ENCODE data around the gene ADGRG6.
"Not testable (repeated sequence)": the region's sequence is repeated elsewhere in the genome, so short reads cannot be mapped to it uniquely, and the experiment has no call there.

The ADGRG6 gene

GRCh38 chr6:142339968-142340658 lies 38.3 kb downstream of the ADGRG6 start:
- Histone ChIP-seq H3K4me1 (ENCODE audit: control insufficient read depth, insufficient read depth, low read length) (no peaks in the 10 kb centered on the region), H3K9ac (ENCODE audit: low read length) (no peak overlapping the region), H3K4me3 (ENCODE audit: low read length) (no peak overlapping the region), H3K36me3 (ENCODE audit: control insufficient read depth, insufficient read depth, low read length) (no peaks in the 10 kb centered on the region), H3K27me3 (ENCODE audit: control insufficient read depth, insufficient read depth, low read length) (no peaks in the 10 kb centered on the region), H3K9me3 (ENCODE audit: control insufficient read depth, low read length) (no peaks in the 10 kb centered on the region)

DNA sequence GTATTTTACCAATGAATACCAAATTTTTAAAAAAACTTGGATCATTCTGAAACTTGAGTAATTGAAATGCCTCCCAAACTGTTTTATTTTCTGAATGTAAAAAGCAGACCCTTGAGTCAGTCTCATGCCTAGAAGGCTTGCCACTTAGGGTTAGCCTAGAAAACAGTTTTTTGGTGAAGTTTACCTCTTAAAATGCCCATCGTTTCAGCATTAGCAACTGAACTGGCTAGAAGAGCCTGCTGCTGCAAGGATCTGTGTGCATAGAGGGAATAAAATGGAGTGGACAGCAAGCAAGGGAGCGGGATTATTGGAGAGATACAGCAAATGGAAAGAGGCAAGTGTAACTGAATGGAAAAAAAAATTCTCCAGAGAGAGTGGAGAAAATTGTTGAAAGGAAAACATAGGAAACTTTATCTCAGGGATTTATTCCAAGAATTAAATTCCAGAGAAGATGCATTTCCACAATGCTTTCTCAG lies 40.1 kb downstream of the ADGRG6 start:
- Histone ChIP-seq H3K36me3 (ENCODE audit: control insufficient read depth, insufficient read depth, low read length) (no peaks in the 10 kb centered on the region), H3K9ac (ENCODE audit: low read length) (no peak overlapping the region), H3K9me3 (ENCODE audit: control insufficient read depth, low read length) (no peaks in the 10 kb centered on the region), H3K27me3 (ENCODE audit: control insufficient read depth, insufficient read depth, low read length) (no peaks in the 10 kb centered on the region), H3K4me3 (ENCODE audit: low read length) (no peak overlapping the region), H3K4me1 (ENCODE audit: control insufficient read depth, insufficient read depth, low read length) (no peaks in the 10 kb centered on the region)

- H3K4me3 ChIP-seq (ENCODE audit: low read length), result no peak overlapping the region
Observed at GRCh38 chr6:142342986-142343385, 41.2 kb downstream of the ADGRG6 start.

DNA sequence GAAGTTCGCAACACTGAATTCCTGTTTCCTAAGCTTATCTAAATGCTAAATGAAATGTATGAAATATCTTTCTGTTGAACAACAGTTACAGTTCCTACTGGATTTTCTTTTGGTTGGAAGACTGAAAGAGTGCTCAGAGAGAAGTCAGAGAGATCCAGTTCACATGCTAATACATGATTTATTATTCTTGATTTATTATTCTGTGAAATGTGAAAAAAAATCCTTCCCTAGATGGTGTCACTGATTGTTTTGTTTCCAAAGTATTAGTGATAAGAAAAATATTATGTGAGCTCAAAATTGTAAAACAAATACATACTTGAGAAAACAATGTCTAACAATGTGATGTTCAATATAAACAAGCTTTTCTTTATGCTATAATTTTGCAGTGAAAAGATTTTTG lies 42.1 kb downstream of the ADGRG6 start:
- Histone ChIP-seq H3K9me3 (ENCODE audit: control insufficient read depth, low read length) (no peaks in the 10 kb centered on the region), H3K4me1 (ENCODE audit: control insufficient read depth, insufficient read depth, low read length) (no peaks in the 10 kb centered on the region), H3K27me3 (ENCODE audit: control insufficient read depth, insufficient read depth, low read length) (no peaks in the 10 kb centered on the region), H3K9ac (ENCODE audit: low read length) (no peak overlapping the region), H3K36me3 (ENCODE audit: control insufficient read depth, insufficient read depth, low read length) (no peaks in the 10 kb centered on the region), H3K4me3 (ENCODE audit: low read length) (no peak overlapping the region)

More at GRCh38 chr6:142342986-142343385, 41.2 kb downstream of the ADGRG6 start:
- Histone ChIP-seq H3K4me1 (ENCODE audit: control insufficient read depth, insufficient read depth, low read length) (no peaks in the 10 kb centered on the region), H3K27me3 (ENCODE audit: control insufficient read depth, insufficient read depth, low read length) (no peaks in the 10 kb centered on the region), H3K36me3 (ENCODE audit: control insufficient read depth, insufficient read depth, low read length) (no peaks in the 10 kb centered on the region), H3K9me3 (ENCODE audit: control insufficient read depth, low read length) (no peaks in the 10 kb centered on the region), H3K9ac (ENCODE audit: low read length) (no peak overlapping the region)

- H3K4me3 ChIP-seq (ENCODE audit: low read length), result no peak overlapping the region
- no peak overlapping the region for H3K9ac ChIP-seq (ENCODE audit: low read length)
- H3K4me1 ChIP-seq (ENCODE audit: control insufficient read depth, insufficient read depth, low read length), result no peaks in the 10 kb centered on the region
- no peaks in the 10 kb centered on the region for H3K36me3 ChIP-seq (ENCODE audit: control insufficient read depth, insufficient read depth, low read length)
- H3K27me3 ChIP-seq (ENCODE audit: control insufficient read depth, insufficient read depth, low read length), result no peaks in the 10 kb centered on the region
- H3K9me3 ChIP-seq (ENCODE audit: control insufficient read depth, low read length), result no peaks in the 10 kb centered on the region
Observed at GRCh38 chr6:142345261-142345660, 43.5 kb downstream of the ADGRG6 start.

GRCh38 chr6:142346166-142346565 lies 44.4 kb downstream of the ADGRG6 start:
- H3K36me3 ChIP-seq (ENCODE audit: control insufficient read depth, insufficient read depth, low read length); H3K9ac ChIP-seq (ENCODE audit: low read length); H3K4me3 ChIP-seq (ENCODE audit: low read length); H3K27me3 ChIP-seq (ENCODE audit: control insufficient read depth, insufficient read depth, low read length); H3K9me3 ChIP-seq (ENCODE audit: control insufficient read depth, low read length); H3K4me1 ChIP-seq (ENCODE audit: control insufficient read depth, insufficient read depth, low read length): not testable (repeated sequence)

- H3K27me3 ChIP-seq (ENCODE audit: control insufficient read depth, insufficient read depth, low read length), result no peaks in the 10 kb centered on the region
- no peaks in the 10 kb centered on the region for H3K9me3 ChIP-seq (ENCODE audit: control insufficient read depth, low read length)
- H3K36me3 ChIP-seq (ENCODE audit: control insufficient read depth, insufficient read depth, low read length), result no peaks in the 10 kb centered on the region
- no peak overlapping the region for H3K9ac ChIP-seq (ENCODE audit: low read length)
- no peaks in the 10 kb centered on the region for H3K4me1 ChIP-seq (ENCODE audit: control insufficient read depth, insufficient read depth, low read length)
- H3K4me3 ChIP-seq (ENCODE audit: low read length), result no peak overlapping the region
Observed at GRCh38 chr6:142349215-142349823, 47.5 kb downstream of the ADGRG6 start.

DNA sequence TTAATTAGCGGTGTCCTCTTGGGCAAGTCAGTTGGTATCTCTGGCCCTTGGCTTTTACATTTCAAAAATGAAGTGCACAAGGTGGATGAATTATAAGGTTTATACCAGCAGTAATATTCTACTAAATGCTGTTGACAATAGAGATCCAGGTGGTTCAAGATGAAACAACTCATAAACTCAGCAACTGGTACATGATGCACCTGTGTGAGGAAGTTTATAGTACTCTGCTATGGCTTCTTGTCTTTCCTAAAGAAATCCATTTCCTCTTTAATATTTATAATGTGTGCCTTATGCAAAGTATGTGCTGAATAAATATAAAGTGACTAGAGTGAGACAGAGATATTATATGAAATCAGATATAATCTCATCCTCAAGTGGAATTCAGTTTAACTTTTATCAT lies 48.5 kb downstream of the ADGRG6 start:
- no peak overlapping the region for H3K9ac ChIP-seq (ENCODE audit: low read length)
- H3K27me3 ChIP-seq (ENCODE audit: control insufficient read depth, insufficient read depth, low read length), result no peaks in the 10 kb centered on the region
- no peak overlapping the region for H3K4me3 ChIP-seq (ENCODE audit: low read length)
- no peaks in the 10 kb centered on the region for H3K9me3 ChIP-seq (ENCODE audit: control insufficient read depth, low read length)
- no peaks in the 10 kb centered on the region for H3K36me3 ChIP-seq (ENCODE audit: control insufficient read depth, insufficient read depth, low read length)
- H3K4me1 ChIP-seq (ENCODE audit: control insufficient read depth, insufficient read depth, low read length), result no peaks in the 10 kb centered on the region

- no peaks in the 10 kb centered on the region for H3K4me1 ChIP-seq (ENCODE audit: control insufficient read depth, insufficient read depth, low read length)
- no peak overlapping the region for H3K9ac ChIP-seq (ENCODE audit: low read length)
- H3K36me3 ChIP-seq (ENCODE audit: control insufficient read depth, insufficient read depth, low read length), result no peaks in the 10 kb centered on the region
- H3K4me3 ChIP-seq (ENCODE audit: low read length), result no peak overlapping the region
- no peaks in the 10 kb centered on the region for H3K9me3 ChIP-seq (ENCODE audit: control insufficient read depth, low read length)
- H3K27me3 ChIP-seq (ENCODE audit: control insufficient read depth, insufficient read depth, low read length), result no peaks in the 10 kb centered on the region
Observed at GRCh38 chr6:142353690-142354089, 51.9 kb downstream of the ADGRG6 start.

DNA sequence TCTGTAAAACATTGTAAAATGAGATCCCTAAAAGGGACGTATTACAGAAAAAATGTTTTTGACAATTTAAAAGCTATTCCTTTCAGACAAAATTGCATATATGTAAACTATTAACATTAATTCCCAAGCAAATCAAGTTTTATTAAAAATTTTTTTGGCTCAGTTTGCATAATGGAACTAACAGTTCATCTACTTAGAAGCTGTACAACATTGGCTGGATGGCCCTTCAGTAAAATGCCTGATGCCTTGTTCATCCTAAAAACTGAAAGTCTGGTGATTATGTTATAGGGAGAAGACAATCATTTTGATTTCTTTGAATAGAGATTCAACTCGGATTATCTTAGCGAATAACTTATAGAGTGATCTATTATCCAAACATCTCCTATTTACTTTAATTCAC lies 52.8 kb downstream of the ADGRG6 start:
- Histone ChIP-seq H3K4me1 (ENCODE audit: control insufficient read depth, insufficient read depth, low read length) (peaks cover 6% of the 10 kb centered on the region), H3K36me3 (ENCODE audit: control insufficient read depth, insufficient read depth, low read length) (no peaks in the 10 kb centered on the region), H3K4me3 (ENCODE audit: low read length) (no peak overlapping the region), H3K27me3 (ENCODE audit: control insufficient read depth, insufficient read depth, low read length) (no peaks in the 10 kb centered on the region), H3K9ac (ENCODE audit: low read length) (no peak overlapping the region), H3K9me3 (ENCODE audit: control insufficient read depth, low read length) (no peaks in the 10 kb centered on the region)

DNA sequence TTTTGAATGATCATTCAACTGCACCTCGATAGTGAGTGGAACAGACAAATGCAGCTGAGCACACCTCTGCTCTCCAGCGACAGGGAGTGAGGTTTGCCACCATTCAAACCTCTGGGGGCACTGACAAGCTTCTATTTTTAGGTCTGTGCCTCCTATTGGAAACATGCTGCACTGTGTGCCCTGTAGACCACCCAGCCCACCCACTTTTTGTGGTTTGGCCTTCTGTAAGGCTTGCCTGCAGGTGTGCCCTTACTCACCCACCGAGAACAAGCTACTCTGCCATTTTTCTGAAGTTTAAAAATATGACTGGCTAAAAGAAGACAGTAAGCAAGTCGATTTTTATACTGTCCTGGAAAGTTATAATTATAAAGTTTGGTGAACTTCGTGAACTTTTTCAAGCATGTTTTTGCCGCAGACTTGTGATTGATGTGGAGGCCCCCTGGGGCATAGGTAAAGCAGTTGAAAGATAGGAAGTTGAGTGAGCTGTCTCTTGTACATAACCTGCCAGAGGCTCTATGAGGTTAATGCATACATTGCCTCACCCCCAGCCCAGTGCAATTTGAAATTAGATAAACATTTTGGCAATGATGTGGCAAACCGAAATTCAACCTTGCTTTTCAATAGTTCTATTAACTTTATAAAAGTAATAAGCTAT lies 53.8 kb downstream of the ADGRG6 start:
- H3K9me3 ChIP-seq (ENCODE audit: control insufficient read depth, low read length), result no peaks in the 10 kb centered on the region
- H3K9ac ChIP-seq (ENCODE audit: low read length), result no peak overlapping the region
- no peaks in the 10 kb centered on the region for H3K27me3 ChIP-seq (ENCODE audit: control insufficient read depth, insufficient read depth, low read length)
- no peak overlapping the region for H3K4me3 ChIP-seq (ENCODE audit: low read length)
- no peaks in the 10 kb centered on the region for H3K36me3 ChIP-seq (ENCODE audit: control insufficient read depth, insufficient read depth, low read length)
- peaks cover 6% of the 10 kb centered on the region for H3K4me1 ChIP-seq (ENCODE audit: control insufficient read depth, insufficient read depth, low read length)

- Histone ChIP-seq H3K36me3 (ENCODE audit: control insufficient read depth, insufficient read depth, low read length) (no peaks in the 10 kb centered on the region), H3K27me3 (ENCODE audit: control insufficient read depth, insufficient read depth, low read length) (no peaks in the 10 kb centered on the region), H3K9me3 (ENCODE audit: control insufficient read depth, low read length) (no peaks in the 10 kb centered on the region), H3K4me1 (ENCODE audit: control insufficient read depth, insufficient read depth, low read length) (peaks cover 6% of the 10 kb centered on the region), H3K9ac (ENCODE audit: low read length) (no peak overlapping the region), H3K4me3 (ENCODE audit: low read length) (no peak overlapping the region)
Observed at GRCh38 chr6:142356201-142356883, 54.5 kb downstream of the ADGRG6 start.
